HG02884 (cell line): ENCODE results near the gene LEFTY2.
"Not testable (repeated sequence)": the region's sequence is repeated elsewhere in the genome, so short reads cannot be mapped to it uniquely, and the experiment has no call there.

Experiments used
- ATAC-seq: cut with Tn5 transposase; IDR thresholded peaks from one replicate; pipeline ENCODE4 v1.9.1; 2021; ENCODE audit warnings: mild to moderate bottlenecking, moderate library complexity; ENCODE audit not compliant: unreplicated experiment

Gene LEFTY2

DNA sequence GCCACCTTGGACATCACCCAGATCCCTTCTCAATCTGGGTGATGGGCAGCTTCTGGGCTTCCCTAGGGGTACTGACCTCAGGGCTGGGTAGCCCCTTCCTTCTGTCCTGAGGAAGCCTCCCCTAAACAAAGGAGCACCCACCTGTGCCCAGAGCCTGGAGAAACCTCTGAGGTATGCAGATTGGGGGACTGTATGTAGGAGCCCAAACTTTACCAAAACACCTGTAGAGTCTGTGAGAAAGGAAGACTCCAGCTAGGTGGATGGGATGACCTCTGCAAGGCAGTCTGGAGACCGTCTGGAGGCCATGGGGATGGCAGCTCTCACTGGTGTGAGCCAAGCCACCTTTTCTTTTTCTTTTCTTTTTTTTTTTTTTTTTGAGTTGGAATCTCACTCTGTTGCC, 13.7 kb upstream of the LEFTY2 start:
- ATAC-seq, result no peak

- no peak for ATAC-seq
Measured at GRCh38 chr1:225953315-225953714, 12.3 kb upstream of the LEFTY2 start.

GRCh38 chr1:225950905-225951497, 10.0 kb upstream of the LEFTY2 start:
- ATAC-seq, result no peak

- ATAC-seq, result no peak
Measured at GRCh38 chr1:225949041-225949440, 8.0 kb upstream of the LEFTY2 start.

DNA sequence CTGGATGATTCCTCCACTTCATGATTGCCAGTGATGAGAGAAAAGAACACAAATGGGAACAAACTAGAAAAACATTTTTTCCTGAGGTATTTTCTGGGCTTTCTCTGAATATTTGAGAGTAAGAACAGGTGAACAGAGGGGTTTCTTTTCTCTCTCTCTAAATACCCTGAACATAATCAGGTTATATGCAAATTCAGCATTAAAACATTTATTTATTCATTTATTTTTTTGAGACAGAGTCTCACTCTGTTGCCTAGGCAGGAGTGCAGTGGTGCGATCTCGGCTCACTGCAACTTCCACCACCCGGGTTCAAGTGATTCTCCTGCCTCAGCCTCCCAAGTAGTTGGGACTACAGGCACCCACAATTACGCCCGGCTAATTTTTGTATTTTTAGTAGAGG, 5.8 kb upstream of the LEFTY2 start:
- no peak for ATAC-seq

DNA sequence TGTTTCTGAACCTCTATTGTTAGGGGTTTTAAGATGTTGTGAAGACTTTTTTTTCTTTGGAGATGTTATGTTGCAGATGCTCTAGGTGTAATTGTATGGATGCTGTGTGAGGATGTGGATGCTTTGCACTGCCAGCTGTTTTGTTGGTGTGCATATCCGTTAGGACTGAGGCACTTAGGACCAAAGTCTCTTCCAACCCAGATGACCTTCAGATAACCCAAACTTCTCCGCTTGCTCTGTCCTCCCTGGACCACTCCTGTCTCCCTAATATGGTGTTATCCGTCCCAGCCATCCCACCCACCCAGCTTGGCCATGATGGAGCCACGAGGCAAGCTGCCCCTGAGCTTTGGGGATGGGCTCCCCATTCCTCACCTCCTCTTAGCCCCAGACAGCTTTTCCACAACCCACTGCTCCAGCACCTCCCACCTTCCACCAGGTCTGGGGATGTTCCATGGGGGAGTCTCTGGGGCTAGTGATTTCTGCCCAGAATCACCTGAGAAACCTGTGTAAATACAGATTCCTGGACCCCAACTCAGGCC, 5.1 kb upstream of the LEFTY2 start:
- no peak for ATAC-seq

DNA sequence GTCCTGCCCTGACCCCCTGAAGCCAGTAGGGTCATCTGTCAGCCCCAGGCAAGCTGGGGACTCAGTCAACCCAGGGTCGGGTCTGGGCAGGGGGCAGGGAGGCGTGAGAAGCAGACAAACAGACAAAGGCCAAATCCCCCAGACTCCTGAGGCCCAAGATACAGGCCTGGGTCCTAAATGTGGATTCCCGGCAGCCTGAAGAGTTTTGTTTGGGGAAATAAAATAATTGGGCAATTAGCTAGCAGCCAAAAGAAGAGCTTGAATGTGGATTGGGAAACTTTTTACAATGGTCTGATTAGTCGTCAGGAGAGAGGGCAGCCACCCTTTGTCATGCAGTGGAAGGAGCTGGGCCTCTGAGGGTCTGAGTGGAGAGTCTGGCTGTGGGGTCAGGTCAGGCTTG, 4.5 kb upstream of the LEFTY2 start:
- ATAC-seq, result no peak

GRCh38 chr1:225944951-225945350, 3.9 kb upstream of the LEFTY2 start:
- peak; percentile 85 for ATAC-seq

- no peak for ATAC-seq
Measured at GRCh38 chr1:225944387-225944786, 3.4 kb upstream of the LEFTY2 start.

DNA sequence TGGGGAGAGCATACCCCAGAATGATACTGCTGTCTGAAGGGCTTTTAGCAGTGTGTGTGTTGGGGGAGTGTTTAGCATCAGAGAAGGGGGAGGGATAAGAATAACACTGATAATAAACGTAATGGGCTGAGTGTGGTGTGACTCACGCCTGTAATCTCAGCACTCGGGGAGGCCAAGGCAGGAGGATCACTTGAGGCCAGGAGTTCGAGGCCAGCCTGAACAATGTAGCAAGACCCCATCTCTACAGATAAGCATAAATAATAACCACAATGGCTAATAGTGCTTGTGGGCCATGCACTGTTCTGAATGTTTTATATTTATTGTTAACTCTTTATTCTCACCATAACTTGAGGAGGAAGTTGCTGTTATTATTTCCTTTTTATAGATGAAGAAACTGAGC, 2.6 kb upstream of the LEFTY2 start:
- no peak for ATAC-seq

GRCh38 chr1:225942574-225942973, 1.6 kb upstream of the LEFTY2 start:
- peak; percentile 70 for ATAC-seq

GRCh38 chr1:225941942-225942222, 862 bp upstream of the LEFTY2 start:
- no peak for ATAC-seq

DNA sequence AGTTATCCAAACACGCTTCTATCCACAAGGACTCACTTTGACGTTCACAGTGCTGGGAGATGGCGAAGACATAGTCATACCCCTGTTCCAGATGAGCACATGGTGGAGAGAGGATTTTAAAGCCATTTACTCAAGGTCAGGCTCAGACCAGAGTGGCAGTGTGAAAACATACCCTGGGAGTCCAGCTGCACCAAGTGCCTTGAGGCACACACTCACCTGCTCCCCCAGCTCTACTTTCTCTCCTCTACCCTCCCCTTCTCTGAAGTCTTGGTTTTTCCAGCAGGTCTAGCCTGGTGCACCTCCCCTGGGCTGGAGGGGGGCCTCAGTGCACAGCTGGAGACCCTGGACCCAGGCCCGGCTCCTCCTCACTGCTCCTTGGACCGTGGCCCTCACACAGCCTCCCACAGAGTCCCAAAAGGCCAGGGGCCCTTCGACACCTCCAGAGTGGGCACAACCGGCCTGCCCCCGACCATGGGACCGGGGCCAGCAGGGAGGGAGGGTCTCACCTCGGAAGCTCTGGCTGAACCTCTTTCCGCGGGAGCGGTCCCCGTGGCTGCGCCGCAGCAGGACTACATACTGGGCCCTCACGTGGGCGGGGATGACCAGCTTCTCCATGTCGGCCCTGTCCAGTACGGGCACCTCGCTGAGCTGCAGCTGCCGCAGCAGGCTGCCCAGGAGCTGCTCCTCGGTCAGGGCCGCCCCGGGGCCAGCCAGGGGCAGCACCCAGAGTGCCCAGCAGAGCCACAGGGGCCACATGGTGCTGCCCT, 452 bp downstream of the LEFTY2 start:
- no peak for ATAC-seq

GRCh38 chr1:225939939-225940310, 1.1 kb downstream of the LEFTY2 start:
- ATAC-seq, result not testable (repeated sequence)

- not testable (repeated sequence) for ATAC-seq
Measured at GRCh38 chr1:225939097-225939938, 1.7 kb downstream of the LEFTY2 start.

DNA sequence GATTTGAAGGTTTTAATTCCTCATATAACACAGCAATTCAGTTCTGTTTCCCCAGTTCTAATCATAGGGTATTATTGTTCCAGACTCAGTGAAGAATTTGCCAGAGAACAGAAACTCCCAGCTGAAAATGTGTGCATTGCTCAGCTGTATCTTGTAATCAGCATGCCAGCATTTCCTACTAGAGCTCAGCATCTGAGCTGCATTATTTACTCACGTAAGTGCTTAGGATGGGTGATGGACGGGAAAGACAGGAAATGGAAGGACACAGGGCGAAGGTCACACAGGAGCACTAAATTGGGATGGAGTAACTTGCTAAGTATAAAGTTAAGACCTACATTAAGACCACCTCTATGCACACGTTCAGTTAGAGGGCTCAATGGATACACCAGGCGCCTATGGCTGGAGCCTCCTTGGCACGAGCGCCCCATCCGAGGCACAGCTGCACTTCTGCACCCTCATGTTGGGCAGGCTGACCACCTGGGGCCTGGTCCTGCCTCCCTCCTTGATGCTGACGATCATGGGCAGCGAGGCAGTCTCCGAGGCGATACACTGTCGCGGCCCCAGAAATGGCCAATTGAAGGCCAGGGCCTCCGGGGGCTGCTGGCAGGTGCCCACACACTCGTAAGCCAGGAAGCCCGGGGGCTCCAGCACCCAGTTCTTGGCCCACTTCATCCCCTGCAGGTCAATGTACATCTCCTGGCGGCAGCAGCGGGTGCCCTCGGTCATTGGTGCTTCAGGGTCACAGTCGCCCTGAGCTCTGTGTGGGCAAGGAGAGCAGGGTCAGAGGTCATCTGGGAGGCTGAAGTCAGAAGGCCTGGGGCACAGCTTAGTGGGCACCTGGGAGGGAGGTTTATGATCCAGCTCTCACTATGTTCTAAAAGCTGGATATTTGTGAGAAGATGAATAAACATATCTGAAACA, 3.7 kb downstream of the LEFTY2 start:
- no peak for ATAC-seq

DNA sequence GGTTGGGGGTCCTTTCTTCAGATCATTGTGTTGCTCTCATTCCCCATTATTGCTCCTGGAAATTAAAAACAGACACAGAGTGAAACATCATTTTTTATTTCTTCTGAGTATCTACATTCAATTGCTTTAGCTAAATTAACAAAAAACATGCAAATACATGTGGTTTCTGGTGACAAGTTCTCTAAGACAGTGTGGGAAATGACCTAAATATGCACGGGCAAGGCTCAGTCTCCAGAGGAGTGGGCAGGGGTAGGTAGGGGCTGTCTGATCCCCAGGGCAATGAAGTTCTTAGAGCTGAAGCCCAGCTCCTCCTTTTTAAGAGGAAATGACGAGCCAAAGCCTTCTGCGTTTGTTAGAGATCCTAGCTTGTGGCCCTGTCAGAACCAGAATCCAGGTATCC, 4.5 kb downstream of the LEFTY2 start:
- no peak for ATAC-seq

- not testable (repeated sequence) for ATAC-seq
Measured at GRCh38 chr1:225936086-225936485, 4.9 kb downstream of the LEFTY2 start.

DNA sequence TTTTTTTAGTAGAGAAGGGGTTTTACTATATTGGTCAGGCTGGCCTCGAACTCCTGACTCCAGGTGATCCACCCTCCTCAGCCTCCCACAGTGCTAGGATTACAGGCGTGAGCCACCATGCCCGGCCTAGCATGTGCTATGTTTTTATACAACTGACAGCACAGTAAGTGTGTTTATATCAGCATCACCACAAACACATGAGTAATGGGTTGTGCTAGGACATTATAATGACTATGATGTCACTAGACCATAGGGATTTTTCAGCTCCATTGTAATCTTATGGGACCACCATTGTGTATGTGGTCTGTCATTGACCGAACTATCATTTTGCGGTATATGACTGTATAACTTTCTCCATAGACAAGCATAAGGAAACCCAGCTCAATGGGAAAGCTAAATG, 6.3 kb downstream of the LEFTY2 start:
- ATAC-seq, result no peak

DNA sequence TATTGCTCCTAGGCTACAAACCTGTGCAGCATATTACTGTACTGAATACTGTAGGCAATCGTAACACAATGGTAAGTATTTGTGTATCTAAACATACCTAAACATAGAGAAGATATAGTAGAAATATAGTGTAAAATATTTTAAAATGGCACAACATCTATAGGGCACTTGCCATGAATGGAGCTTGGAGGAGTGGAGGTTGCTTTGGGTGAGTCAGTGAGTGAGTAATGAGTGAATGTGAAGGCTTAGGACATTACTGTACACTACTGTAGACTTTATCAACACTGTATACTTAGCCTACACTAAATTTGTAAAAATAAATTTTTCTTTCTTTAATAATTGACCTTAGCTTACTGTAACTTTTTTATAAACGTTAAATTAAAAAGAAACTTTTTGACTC, 7.9 kb downstream of the LEFTY2 start:
- no peak for ATAC-seq
